NB4 (cell line): ENCODE measurements around the gene CECR2.

Experiments used
- DNase-seq: peaks from one replicate; pipeline ENCODE4 v3.0.0; 2010; ENCODE audit warnings: low read depth
- H3K4me3 ChIP-seq: one replicate; pipeline ENCODE4 v1.5.1; 2011; ENCODE audit warnings: mild to moderate bottlenecking, low read depth, low read length, moderate library complexity
- CTCF ChIP-seq: IDR thresholded peaks from one replicate; pipeline ENCODE4 v1.5.1; 2012; ENCODE audit warnings: low read depth, low read length
- MAX ChIP-seq: IDR thresholded peaks from 2 replicates; pipeline ENCODE4 v1.6.1; 2011; ENCODE audit warnings: low read depth, low read length
- MYC ChIP-seq: IDR thresholded peaks from 2 replicates; pipeline ENCODE4 v1.6.1; 2011; ENCODE audit warnings: low read depth, low read length
- POLR2A ChIP-seq: IDR thresholded peaks from 2 replicates; pipeline ENCODE4 v1.6.1; 2011; ENCODE audit warnings: mild to moderate bottlenecking; ENCODE audit not compliant: insufficient read length; ENCODE audit errors: extremely low read depth

The CECR2 gene

GRCh38 chr22:17343766-17344165 lies 25.5 kb upstream of the CECR2 start:
- no peak for DNase-seq
- no peak for TF ChIP-seq CTCF
- TF ChIP-seq MYC = no peak
- TF ChIP-seq MAX = no peak
- TF ChIP-seq POLR2A = no peak

GRCh38 chr22:17346578-17346977 lies 22.7 kb upstream of the CECR2 start:
- DNase-seq = no peak
- H3K4me3 ChIP-seq = no peak overlapping the region
- no peak for TF ChIP-seq CTCF
- no peak for TF ChIP-seq POLR2A
- no peak for TF ChIP-seq MAX
- TF ChIP-seq MYC = no peak

More at GRCh38 chr22:17343766-17344165, 25.5 kb upstream of the CECR2 start:
- H3K4me3 ChIP-seq = no peak overlapping the region

GRCh38 chr22:17347724-17348123 lies 21.5 kb upstream of the CECR2 start:
- TF ChIP-seq CTCF = no peak
- TF ChIP-seq MYC = no peak
- TF ChIP-seq MAX = no peak
- TF ChIP-seq POLR2A = no peak
- no peak for DNase-seq
- H3K4me3 ChIP-seq = no peak overlapping the region

- TF ChIP-seq POLR2A = no peak
- no peak for TF ChIP-seq MYC
- no peak for TF ChIP-seq CTCF
- no peak for TF ChIP-seq MAX
- no peak overlapping the region for H3K4me3 ChIP-seq
- no peak for DNase-seq
Measured at GRCh38 chr22:17348464-17349103, 20.7 kb upstream of the CECR2 start.

- H3K4me3 ChIP-seq = no peak overlapping the region
- no peak for TF ChIP-seq MAX
- no peak for TF ChIP-seq MYC
- no peak for TF ChIP-seq POLR2A
- TF ChIP-seq CTCF = no peak
- no peak for DNase-seq
Measured at GRCh38 chr22:17349172-17349571, 20.1 kb upstream of the CECR2 start.

GRCh38 chr22:17350292-17350691 lies 19.0 kb upstream of the CECR2 start:
- no peak for TF ChIP-seq POLR2A
- no peak for TF ChIP-seq MAX
- no peak for TF ChIP-seq CTCF
- TF ChIP-seq MYC = no peak

More at GRCh38 chr22:17350292-17350691, 19.0 kb upstream of the CECR2 start:
- no peak for DNase-seq
- H3K4me3 ChIP-seq = no peak overlapping the region
